ENCODE results near the gene NFATC4. TPM values are rescaled to one million over a fixed set of nuclear protein-coding genes. Genes with fewer than 3 reads are reported as not detected.

NFATC4 gene
- total and polyA plus RNA-seq, 9 donors = 25.9 to 288 (median 157) TPM

DNA sequence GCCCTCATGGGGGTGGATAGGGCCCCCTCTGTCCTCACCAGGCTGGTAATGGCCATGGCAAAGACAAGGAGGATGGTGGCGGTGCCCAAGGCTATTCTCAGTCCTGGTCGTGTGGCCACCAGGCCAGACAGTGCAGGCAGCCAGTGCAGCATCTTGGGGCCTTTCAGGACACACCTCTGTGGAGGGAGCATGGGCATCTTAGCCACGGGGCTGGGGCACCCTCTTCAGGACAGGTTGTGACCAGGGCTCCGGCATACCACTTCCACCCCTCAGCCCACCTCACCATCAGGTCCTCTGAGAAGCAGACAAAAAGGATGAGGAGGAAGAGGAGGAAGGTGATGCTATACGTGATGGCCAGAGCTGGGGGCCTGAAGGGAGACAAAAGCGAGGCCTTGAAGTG, 44.0 kb upstream of the NFATC4 start:
- TF ChIP-seq POLR2A (IDR thresholded peaks at IDR 0.05) (no peak), EP300 (IDR thresholded peaks at IDR 0.05) (no peak)
- TF ChIP-seq, protein P1, sequence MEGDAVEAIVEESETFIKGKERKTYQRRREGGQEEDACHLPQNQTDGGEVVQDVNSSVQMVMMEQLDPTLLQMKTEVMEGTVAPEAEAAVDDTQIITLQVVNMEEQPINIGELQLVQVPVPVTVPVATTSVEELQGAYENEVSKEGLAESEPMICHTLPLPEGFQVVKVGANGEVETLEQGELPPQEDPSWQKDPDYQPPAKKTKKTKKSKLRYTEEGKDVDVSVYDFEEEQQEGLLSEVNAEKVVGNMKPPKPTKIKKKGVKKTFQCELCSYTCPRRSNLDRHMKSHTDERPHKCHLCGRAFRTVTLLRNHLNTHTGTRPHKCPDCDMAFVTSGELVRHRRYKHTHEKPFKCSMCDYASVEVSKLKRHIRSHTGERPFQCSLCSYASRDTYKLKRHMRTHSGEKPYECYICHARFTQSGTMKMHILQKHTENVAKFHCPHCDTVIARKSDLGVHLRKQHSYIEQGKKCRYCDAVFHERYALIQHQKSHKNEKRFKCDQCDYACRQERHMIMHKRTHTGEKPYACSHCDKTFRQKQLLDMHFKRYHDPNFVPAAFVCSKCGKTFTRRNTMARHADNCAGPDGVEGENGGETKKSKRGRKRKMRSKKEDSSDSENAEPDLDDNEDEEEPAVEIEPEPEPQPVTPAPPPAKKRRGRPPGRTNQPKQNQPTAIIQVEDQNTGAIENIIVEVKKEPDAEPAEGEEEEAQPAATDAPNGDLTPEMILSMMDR (IDR thresholded peaks at IDR 0.05) = no peak
- intact Hi-C loops (cut with DNase I) = no loop called here
- Histone ChIP-seq H3K27ac (no peak overlapping the region), H3K4me3 (no peak overlapping the region), H3K27me3 (no peaks in the 10 kb centered on the region), H3K9me3 (no peaks in the 10 kb centered on the region), H3K4me1 (ENCODE audit: insufficient read depth) (no peaks in the 10 kb centered on the region), H3K36me3 (no peaks in the 10 kb centered on the region)
- DNase-seq = no peak
- 76 to 80% (median 78%) methylated on average over 6 of the region's 6 CpGs for WGBS, 3 donors

DNA sequence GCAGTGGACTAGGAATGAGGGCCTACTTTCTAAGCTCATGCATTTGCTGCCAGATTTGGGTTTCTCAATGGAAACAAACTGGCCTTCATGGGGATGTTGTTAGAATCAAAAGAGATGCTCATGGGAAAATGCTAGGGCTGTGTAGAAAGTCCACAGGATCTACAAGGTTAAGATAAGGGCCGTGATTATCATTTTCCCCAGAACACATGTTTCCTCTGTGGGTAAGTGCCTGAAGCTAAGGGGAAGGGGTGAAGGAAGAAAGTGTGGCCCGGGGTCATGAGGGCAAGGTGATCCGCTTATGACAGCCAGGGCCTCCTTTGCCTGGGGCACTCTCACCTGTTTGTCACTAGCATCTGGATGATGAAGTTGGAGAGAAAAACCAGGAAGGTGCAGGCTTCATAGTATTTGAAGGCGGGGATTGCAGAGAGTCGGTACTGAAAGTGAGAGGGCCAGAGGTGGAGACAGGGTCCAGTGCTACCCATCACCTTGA, 42.9 kb upstream of the NFATC4 start:
- H3K4me1 ChIP-seq (ENCODE audit: insufficient read depth) = no peaks in the 10 kb centered on the region
- DNase-seq = no peak
- intact Hi-C loops (cut with DNase I) = loop anchor here in 1 of 4 donors (5.0 kb wide), 1 partner anchor 37 kb away; no protein-coding TSS in a partner anchor
- H3K9me3 ChIP-seq = no peaks in the 10 kb centered on the region
- H3K27ac ChIP-seq = no peak overlapping the region
- no peak overlapping the region for H3K4me3 ChIP-seq
- H3K27me3 ChIP-seq = no peaks in the 10 kb centered on the region
- TF ChIP-seq EP300 (IDR thresholded peaks at IDR 0.05) (no peak), POLR2A (IDR thresholded peaks at IDR 0.05) (no peak)
- TF ChIP-seq, protein P1 (IDR thresholded peaks at IDR 0.05) = no peak
- WGBS, 3 donors = 81 to 84% (median 83%) methylated on average over 5 of the region's 5 CpGs
- H3K36me3 ChIP-seq = no peaks in the 10 kb centered on the region

DNA sequence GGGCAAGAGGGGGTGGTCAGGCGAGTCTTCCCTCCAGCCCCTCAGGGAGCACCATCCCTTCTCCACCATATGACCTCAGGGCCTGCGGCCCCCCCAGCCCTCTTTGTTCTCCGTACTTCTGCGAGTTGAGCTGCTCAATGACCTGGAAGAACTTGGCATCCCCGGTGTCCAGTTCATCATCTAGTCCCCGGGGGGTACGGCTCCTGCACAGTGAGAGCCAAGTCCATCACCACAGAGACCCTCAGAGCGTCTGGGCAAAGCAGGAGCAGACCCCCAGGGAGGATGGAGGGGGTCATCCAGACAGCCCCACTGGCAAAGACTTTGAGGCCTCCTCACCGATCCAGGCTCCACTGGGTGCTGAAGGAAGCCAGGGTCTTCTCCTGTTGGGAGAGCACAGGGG, 42.0 kb upstream of the NFATC4 start:
- intact Hi-C loops (cut with DNase I) = loop anchor here in 1 of 4 donors (5.0 kb wide), 1 partner anchor 36 kb away; no protein-coding TSS in a partner anchor
- DNase-seq = no peak
- H3K36me3 ChIP-seq = no peaks in the 10 kb centered on the region
- no peaks in the 10 kb centered on the region for H3K27me3 ChIP-seq
- TF ChIP-seq, protein P1 (IDR thresholded peaks at IDR 0.05) = no peak
- no peak for TF ChIP-seq POLR2A (IDR thresholded peaks at IDR 0.05)
- no peak for TF ChIP-seq EP300 (IDR thresholded peaks at IDR 0.05)
- H3K9me3 ChIP-seq = no peaks in the 10 kb centered on the region
- 78 to 85% (median 78%) methylated on average over 9 of the region's 9 CpGs for WGBS, 3 donors
- H3K4me1 ChIP-seq (ENCODE audit: insufficient read depth) = no peaks in the 10 kb centered on the region
- H3K27ac ChIP-seq = no peak overlapping the region
- H3K4me3 ChIP-seq = no peak overlapping the region

DNA sequence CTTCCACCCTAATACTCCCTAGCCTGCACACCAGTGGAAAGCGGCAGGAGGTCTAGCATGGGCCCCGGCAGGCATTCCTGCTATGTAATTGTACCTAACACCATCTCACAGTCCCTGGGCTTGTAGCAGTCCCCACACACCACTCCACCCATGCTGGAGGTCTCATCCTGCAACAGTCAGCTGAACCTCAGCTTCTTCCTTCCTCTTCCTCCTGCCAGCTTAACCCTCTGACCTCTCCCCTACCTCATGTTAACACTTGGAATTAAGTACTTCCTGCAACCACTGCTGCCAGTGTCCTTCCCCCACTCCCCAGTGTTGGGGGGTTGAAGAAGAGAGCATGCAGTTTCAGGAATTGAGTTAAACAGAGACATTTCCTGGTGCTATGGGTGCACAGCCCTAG, 40.7 kb upstream of the NFATC4 start:
- Histone ChIP-seq H3K4me1 (ENCODE audit: insufficient read depth) (peaks cover 4% of the 10 kb centered on the region), H3K9me3 (no peaks in the 10 kb centered on the region), H3K36me3 (no peaks in the 10 kb centered on the region), H3K4me3 (no peak overlapping the region), H3K27me3 (no peaks in the 10 kb centered on the region), H3K27ac (no peak overlapping the region)
- no peak for TF ChIP-seq POLR2A (IDR thresholded peaks at IDR 0.05)
- TF ChIP-seq, protein P1 (IDR thresholded peaks at IDR 0.05) = no peak
- TF ChIP-seq EP300 (IDR thresholded peaks at IDR 0.05) = no peak
- intact Hi-C loops (cut with DNase I) = loop anchor here in 1 of 4 donors (5.0 kb wide), 1 partner anchor 35 kb away; no protein-coding TSS in a partner anchor
- no peak for DNase-seq
- WGBS, 3 donors = 85 to 88% (median 88%) methylated on average over 2 of the region's 2 CpGs
